Uterus (tissue), 2 donors: Measurements from ENCODE around the gene ETS1.

Experiments
- CTCF ChIP-seq, 4 experiments: fragments of 200-600 bp in 2 of 4; fragments of 450-650 bp in 2 of 4; sonication (generic) in 2 of 4; IDR thresholded peaks; one replicate each; pipeline ENCODE4 v1.5.1; 2016 to 2019; ENCODE audit warnings: antibody characterized with exemption in 4 of 4, mild to moderate bottlenecking in 2 of 4, moderate library complexity in 1 of 4
- POLR2A ChIP-seq, 2 donors: fragments of 450-650 bp; IDR thresholded peaks; one replicate each; pipeline ENCODE4 v1.6.1; 2016; ENCODE audit warnings: antibody characterized with exemption in 2 of 2, mild to moderate bottlenecking in 1 of 2, moderate library complexity in 1 of 2

GRCh38 chr11:128530118-128531074, 57.0 kb downstream of the ETS1 start:
- TF ChIP-seq CTCF (IDR thresholded peaks at IDR 0.05) (no peak), POLR2A (IDR thresholded peaks at IDR 0.05) (no peak)
